ENCODE results near the gene CCDC88B. TPM values are rescaled to one million over a fixed set of nuclear protein-coding genes. Genes with fewer than 3 reads are reported as not detected.
"Not testable (repeated sequence)": the region's sequence is repeated elsewhere in the genome, so short reads cannot be mapped to it uniquely, and the experiment has no call there.

CCDC88B gene
- total and polyA plus RNA-seq, 7 donors: 2.6 to 157 (median 8.6) TPM

DNA sequence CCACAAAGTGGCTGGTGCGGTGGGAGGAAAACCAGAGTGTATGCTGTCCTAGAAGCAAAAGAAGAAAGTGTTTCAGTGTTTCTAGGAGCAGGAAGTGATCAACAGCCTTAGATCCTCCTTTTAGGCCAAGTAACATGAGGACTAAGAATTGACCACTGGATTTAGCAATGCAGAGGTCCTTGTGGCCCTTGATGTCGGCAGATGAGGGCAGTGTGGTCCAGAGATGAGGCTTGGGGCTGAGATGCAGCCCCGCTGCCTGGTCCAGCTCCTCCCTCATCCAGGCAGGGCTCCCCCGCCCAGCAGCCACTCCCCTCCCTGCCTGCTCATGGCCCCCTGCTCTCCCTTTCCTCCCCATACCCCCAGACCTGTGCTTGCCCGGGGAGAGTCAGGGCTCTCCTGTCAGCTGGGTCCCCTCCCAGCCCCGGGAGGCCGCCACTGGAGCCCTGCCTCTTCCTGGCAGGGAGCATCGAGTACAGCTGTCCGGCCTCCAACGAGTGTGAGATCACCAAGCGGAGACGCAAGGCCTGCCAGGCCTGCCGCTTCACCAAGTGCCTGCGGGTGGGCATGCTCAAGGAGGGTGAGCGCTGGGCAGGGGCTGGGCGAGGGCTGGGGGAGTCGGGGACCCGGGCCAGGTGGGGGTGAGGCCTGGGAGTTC is 26.4 kb upstream of the CCDC88B start:
- Histone ChIP-seq H3K27ac (peak overlapping the region; percentile 41 to 63 (median 50)), H3K27me3 (no peaks in the 10 kb centered on the region), H3K9me3 (no peaks in the 10 kb centered on the region), H3K36me3 (peaks cover 10 to 27% (median 17%) of the 10 kb centered on the region in 4 donors), H3K4me3 (peak overlapping the region in 1 of 4 donors; percentile 7), H3K4me1 (peaks cover 0 to 13% (median 11%) of the 10 kb centered on the region in 4 donors)
- intact Hi-C loops (cut with DNase I): no loop called here
- DNase-seq: peak; percentile 88
- WGBS, 2 donors: 69 to 75% methylated on average over 18 of the region's 18 CpGs
- TF ChIP-seq, protein P1, sequence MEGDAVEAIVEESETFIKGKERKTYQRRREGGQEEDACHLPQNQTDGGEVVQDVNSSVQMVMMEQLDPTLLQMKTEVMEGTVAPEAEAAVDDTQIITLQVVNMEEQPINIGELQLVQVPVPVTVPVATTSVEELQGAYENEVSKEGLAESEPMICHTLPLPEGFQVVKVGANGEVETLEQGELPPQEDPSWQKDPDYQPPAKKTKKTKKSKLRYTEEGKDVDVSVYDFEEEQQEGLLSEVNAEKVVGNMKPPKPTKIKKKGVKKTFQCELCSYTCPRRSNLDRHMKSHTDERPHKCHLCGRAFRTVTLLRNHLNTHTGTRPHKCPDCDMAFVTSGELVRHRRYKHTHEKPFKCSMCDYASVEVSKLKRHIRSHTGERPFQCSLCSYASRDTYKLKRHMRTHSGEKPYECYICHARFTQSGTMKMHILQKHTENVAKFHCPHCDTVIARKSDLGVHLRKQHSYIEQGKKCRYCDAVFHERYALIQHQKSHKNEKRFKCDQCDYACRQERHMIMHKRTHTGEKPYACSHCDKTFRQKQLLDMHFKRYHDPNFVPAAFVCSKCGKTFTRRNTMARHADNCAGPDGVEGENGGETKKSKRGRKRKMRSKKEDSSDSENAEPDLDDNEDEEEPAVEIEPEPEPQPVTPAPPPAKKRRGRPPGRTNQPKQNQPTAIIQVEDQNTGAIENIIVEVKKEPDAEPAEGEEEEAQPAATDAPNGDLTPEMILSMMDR (IDR thresholded peaks at IDR 0.05): no peak
- no peak for TF ChIP-seq EP300 (IDR thresholded peaks at IDR 0.05)

GRCh38 chr11:64314146-64314804 is 25.7 kb upstream of the CCDC88B start:
- H3K4me1 ChIP-seq: peaks cover 0 to 19% (median 18%) of the 10 kb centered on the region in 4 donors
- TF ChIP-seq EP300 (IDR thresholded peaks at IDR 0.05) (no peak), POLR2A (IDR thresholded peaks at IDR 0.05) (no peak), POLR2AphosphoS5 (IDR thresholded peaks at IDR 0.05) (no peak)
- TF ChIP-seq, protein P1 (IDR thresholded peaks at IDR 0.05): no peak
- peak overlapping the region in 1 of 4 donors; percentile 7 for H3K4me3 ChIP-seq
- no peaks in the 10 kb centered on the region for H3K27me3 ChIP-seq
- peaks cover 10 to 27% (median 17%) of the 10 kb centered on the region in 4 donors for H3K36me3 ChIP-seq
- no peaks in the 10 kb centered on the region for H3K9me3 ChIP-seq
- WGBS, 2 donors: 79 to 85% methylated on average over 19 of the region's 19 CpGs
- H3K27ac ChIP-seq: peak overlapping the region; percentile 41 to 63 (median 50)
- no peak for DNase-seq
- intact Hi-C loops (cut with DNase I): no loop called here

GRCh38 chr11:64314805-64315561 is 25.0 kb upstream of the CCDC88B start:
- no peaks in the 10 kb centered on the region for H3K27me3 ChIP-seq
- DNase-seq: no peak
- H3K4me1 ChIP-seq: peaks cover 0 to 24% (median 22%) of the 10 kb centered on the region in 4 donors
- peaks cover 10 to 27% (median 17%) of the 10 kb centered on the region in 4 donors for H3K36me3 ChIP-seq
- intact Hi-C loops (cut with DNase I): no loop called here
- H3K4me3 ChIP-seq: no peak overlapping the region
- WGBS, 2 donors: 78 to 91% methylated on average over 24 of the region's 24 CpGs
- no peak for TF ChIP-seq EP300 (IDR thresholded peaks at IDR 0.05)
- TF ChIP-seq POLR2A (IDR thresholded peaks at IDR 0.05): no peak
- TF ChIP-seq POLR2AphosphoS5 (IDR thresholded peaks at IDR 0.05): no peak
- TF ChIP-seq, protein P1 (IDR thresholded peaks at IDR 0.05): no peak
- H3K9me3 ChIP-seq: no peaks in the 10 kb centered on the region
- H3K27ac ChIP-seq: peak overlapping the region in 3 of 4 donors; percentile 41 to 63 (median 47)

- peak overlapping the region; percentile 98 to 99 (median 98) for H3K27ac ChIP-seq
- H3K4me3 ChIP-seq; DNase-seq; H3K27me3 ChIP-seq; H3K9me3 ChIP-seq; intact Hi-C loops (cut with DNase I): not testable (repeated sequence)
- H3K36me3 ChIP-seq: peaks cover 10 to 31% (median 17%) of the 10 kb centered on the region in 4 donors
- WGBS, 2 donors: 66 to 82% methylated on average over 25 of the region's 25 CpGs
- peaks cover 0 to 24% (median 22%) of the 10 kb centered on the region in 4 donors for H3K4me1 ChIP-seq
Observed at GRCh38 chr11:64315667-64316526, 24.1 kb upstream of the CCDC88B start.
